Measurements from ENCODE around the gene ABRACL.
"Not testable (repeated sequence)": the region's sequence is repeated elsewhere in the genome, so short reads cannot be mapped to it uniquely, and the experiment has no call there.

ABRACL gene

DNA sequence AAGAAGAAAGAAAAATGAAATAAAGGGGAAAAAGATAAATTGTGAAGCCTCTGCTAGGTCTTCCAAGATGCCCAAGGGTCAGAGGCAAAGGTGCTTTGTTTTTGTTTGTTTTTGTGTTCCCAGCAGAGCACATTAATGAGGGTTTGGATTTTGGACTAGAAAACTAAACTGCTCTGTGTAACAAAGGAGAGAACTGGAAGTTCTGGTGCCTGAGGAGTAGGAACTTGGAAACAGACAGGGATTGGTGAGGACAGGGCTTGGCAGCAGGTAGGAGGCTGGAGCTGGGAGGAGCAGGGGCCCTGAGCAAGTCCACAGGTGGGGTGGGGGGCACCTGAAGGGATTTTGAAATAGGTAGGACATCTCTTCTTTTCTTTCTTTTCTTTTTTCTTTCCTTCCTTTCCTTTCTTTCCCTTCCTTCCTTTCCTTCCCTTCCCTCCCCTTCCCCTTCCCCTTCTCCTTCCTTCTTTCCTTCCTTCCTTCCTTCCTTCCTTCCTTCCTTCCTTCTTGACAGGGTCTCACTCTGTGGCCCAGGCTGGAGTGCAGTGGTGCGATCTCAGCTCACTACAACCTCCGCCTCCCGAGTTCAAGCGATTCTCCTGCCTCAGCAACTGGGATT lies 15.3 kb upstream of the ABRACL start:
- DNase-seq: no peak

DNA sequence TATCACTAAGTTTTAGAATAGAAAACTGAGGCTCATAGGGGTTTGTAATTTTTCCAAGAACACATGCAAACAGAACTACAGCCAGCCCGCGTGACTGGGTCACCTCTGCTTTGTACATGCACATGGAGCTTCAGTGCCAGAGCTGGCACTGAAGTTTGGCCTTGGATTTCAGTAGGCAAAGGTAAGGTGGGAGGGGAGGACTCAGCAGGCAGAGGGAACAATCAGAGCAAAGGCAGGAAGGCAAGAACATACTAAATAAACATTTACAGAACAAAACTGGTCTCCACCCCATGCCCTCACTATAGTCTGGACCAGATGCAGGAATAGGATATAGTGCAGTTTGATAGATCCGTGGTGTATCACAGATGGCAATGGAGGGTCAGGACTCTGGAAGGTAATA lies 13.6 kb upstream of the ABRACL start:
- DNase-seq: no peak

DNA sequence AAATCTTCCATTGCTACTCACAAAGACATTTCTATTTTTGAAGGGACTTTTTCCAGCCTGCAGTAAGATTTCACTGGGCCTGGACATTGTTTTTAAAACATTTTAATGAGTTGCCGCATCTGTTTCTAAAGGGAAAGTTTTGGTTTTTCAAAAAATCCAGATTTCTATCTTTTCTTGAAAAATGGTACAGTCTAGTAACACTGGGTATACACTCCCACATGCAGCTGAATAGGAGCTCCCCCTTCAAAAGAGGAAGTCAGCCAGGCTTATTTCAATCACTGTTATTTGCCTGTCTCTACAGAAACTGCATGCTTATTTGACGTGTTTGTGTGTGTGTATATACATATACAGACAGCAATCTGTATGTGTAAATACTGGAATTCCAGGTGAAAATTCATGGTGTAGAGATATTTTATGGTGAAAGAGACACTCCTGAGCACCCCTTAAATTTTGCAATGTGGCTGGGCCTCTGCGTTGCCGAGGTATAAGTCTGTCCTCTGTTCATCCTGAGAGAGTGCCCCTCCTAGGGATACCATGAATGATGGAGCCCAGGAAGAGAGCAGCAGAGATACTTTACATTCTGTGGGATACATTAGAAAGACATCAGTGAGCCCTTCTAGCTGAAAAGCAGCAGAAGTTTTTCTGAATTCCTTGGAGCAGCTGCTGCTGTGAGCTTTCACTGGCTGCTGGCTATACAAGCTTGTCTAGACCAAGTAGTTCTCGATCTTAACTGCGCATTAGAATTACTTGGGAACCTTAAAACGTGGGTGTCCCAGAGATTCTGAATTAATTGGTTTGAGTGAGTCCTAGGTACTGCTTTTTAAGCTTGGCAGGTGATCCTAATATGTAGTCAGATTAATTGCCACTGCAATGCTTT lies 12.0 kb upstream of the ABRACL start:
- no peak for DNase-seq

DNA sequence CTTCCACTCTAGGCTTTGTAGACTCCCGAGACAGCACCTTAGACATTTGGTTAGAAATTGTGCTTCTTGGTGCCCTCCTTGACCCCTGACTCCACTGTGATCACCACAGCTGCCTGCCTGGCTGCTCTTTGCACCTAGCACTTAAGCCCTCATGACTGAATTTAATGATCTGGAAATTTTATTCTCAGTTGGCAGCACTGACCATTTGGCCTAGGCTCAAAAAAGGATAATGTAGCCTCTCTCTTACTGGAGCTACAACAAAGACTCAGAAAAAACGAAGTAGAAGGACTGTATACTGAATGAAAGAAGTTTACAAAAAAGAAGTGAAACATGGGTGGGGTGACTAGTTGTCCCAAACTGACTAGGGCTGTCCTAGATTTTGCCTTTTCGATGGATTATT lies 11.3 kb upstream of the ABRACL start:
- DNase-seq: no peak

DNA sequence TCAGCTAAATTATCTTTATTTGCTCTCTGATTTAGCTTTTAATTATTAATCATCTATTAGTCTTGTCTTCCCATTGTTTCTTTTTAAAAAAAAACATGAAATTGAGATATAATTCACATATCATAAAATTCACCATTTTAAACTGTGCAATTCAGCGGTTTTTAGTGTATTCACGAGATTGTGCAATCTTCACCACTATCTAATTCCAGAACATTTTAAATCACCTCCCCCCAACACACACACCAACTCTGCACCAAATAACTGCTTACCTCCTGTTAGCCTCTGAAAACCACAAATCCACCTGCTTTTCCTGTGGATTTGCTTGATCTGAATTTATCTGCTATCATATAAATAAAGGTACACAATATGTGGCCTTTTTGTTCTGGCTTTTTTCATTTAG lies 8.8 kb upstream of the ABRACL start:
- no peak for DNase-seq

DNA sequence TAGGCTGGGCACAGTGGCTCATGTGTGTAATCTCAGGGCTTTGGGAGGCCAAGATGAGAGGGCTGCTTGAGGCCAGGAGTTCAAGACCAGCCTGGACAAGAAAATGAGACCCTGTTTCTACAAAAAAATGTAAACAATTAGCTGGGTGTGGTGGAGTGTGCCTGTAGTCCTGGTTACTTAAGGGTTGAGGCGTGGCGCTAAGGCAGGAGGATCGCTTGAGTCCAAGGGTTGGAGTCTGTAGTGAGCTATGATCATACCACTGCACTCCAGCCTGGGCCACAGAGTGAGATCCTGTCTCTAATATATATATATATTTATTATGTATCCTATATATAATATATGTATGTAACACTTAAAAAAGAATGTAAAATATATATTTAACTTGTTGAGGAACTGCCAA lies 7.9 kb upstream of the ABRACL start:
- no peak for DNase-seq

DNA sequence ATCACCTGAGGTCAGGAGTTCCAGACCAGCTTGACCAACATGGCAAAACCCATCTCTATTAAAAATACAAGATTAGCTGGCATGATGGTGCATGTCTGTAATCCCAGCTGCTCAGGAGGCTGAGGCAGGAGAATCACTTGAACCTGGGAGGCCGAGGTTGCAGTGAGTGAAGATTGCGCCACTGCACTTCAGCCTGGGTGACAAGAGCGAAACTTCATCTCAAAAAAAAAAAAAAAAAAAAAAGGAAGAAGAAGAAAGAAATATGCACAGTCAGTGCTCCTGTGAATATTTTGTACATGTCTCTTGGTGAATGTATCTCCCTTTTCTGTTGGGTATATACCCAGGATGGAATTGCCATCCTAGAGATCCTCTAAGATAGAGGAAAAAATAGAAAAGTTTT lies 3.1 kb upstream of the ABRACL start:
- not testable (repeated sequence) for DNase-seq

DNA sequence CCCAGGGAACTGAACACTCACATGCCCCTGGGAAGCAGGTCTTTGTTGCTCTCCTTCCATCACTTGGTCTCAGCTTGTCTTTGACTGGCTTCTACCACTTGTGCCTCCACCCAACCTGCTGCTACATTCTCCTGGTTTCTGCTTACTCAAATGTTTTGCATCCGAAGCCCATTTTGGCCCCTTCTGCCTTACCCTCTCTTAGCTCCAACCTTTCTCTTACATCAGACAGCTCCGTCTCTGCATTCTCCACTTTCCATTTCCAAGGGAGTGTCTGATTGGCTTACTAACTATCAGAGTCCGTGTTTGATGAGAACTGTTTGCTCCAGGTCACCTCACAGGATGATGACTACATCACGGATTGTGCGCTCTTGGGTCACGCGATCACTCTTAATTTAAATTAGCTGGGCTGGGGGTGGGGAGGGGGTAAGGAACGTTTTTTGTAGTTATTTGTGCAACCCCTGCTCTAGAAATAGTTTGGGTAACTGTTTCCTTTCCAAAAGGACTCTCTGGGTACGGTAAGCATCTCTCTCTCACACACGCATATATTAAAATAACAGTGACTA lies 844 bp upstream of the ABRACL start:
- peak; percentile 49 for DNase-seq

DNA sequence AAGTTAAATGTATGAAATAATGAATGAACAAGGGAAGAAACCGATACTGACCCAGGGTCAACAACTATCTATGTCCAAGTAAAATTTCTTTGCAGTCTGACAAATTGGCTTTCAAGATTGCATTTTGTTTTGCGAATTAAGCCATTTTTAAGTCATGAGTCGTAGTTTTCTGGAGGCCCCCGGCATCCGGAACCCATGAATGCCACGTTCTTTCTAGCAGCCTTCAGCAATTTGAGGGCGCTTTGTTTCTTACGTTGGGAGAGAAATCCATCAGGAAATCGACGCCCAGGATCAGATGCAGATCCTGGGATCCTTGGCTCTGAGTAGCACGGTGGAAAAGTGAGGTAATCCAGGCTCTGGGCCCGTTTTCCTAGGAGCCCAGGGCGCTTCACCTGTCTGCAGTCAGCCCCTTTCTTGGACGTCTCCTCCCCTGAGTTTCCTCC lies 309 bp upstream of the ABRACL start:
- no peak for DNase-seq

DNA sequence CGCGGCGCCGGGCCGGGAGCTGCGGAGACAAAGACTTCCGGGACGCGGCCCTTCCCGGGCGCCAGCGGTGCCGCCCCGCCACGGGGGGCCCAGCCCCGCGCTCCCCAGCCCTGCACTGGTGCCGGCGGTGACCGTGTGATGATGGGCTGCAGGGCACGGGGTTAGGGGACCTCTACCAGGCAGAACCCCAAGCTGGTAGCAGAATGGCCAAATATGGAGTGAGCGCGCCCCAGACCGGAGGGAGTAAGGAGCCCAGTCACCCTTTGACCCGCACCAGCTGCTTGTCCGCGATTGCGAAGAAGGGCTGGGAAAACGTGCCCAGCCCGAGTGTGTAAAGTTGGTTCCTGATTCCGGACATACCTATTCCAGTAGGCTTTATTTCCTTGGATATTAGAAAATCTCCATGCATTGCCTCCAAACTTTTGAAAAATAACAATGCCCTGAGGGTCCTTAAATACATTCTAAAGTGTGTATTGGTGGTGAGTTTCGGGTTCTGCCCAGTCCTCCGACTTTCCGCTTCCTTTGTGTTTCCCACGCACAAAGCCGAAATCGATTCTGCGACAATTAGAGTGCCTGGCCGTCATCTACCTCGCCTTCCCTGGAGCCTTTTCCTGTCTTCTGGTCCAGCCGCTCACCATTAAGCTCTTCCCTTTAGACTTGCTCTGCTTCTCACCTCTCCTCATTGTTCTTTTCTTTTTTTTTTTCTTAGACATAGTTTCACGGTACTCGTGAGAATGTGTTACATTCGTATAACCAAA lies 1.1 kb downstream of the ABRACL start:
- no peak for DNase-seq

DNA sequence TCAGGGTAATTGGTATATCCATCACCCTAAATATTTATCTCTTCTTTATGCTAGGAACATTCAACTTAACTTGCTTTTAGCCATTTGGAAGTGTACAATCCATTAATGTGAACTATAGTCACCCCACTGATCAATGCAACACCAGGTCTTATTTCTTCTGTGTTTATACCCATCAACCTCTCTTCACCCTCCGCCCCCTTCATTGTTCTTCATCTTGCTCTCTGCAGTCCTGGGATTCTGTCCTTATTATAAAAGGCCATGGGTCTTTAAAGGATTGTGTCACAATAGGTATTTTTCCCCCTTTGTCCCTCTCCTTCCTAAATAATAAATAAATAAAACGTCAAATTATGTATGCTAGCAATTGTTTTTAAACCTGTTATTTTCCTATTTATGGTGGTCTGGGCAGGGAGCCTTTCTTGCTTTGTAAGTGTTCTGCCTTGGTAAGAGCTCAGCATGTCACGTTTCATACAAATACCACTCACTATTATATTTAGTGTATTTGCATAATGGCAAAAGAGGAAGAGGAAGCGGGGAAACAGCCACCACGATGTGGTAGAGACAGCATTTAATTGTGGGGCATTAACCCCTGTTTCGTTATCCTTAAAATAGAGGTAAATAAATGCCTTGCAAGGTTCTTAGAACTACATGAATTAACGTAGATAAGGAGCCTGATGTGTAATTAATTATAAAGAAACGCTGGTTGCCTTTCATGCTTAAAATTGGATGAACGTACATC lies 1.9 kb downstream of the ABRACL start:
- peak; percentile 40 for DNase-seq

DNA sequence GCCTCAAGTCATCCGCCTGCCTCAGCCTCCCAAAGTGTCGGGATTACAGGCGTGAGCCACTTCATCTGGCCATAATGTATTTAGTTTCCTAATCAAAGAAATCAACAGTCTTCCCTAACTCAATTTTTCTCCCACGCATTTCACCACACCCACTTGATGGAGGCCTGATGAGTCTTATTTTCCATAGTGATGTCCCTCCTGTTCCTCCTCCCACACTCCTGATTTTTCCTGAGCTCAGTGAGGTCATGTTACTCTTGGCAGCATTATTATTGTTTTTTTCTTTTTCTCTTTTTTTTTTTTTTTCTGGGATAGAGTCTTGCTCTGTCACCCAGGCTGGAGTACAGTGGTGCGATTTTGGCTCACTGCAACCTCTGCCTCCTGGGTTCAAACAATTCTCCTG lies 8.9 kb downstream of the ABRACL start:
- no peak for DNase-seq

DNA sequence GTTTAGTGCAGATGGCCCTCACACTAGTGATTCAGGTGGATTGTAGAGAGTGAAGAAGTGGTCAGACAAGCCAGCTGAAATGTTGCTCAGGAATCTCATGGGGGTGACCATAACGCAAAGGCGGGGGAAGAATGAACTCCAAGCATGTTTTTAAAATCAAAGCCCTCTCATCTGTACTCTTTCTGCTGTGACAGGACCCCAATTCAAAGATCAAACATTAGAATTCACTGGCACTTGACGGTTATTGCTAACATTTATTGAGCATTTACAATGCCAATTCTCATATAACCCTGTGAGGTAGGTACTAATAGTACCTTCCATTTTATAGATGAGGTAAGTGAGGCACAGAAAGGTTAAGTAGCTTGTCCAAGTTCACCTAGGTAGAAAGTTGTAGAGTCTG lies 15.7 kb downstream of the ABRACL start:
- DNase-seq: no peak

DNA sequence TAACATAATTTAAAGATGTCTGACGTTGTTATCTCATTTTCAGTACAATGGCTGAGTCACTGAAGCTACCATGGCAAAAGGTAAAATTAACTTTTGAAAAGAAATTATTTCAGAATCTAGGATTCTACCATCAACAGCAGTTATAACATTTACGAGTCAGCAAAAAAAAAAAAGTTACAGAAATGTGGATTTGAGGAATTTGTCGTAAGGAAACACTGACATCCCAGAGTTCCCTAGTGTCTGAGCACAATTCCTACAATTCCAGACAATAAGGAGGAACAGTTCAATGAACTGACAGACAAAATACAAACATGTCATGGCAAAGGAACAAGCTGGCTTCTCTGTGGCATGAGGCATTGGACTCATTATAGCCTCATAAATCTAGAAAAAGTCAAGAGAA lies 19.1 kb downstream of the ABRACL start:
- DNase-seq: no peak

DNA sequence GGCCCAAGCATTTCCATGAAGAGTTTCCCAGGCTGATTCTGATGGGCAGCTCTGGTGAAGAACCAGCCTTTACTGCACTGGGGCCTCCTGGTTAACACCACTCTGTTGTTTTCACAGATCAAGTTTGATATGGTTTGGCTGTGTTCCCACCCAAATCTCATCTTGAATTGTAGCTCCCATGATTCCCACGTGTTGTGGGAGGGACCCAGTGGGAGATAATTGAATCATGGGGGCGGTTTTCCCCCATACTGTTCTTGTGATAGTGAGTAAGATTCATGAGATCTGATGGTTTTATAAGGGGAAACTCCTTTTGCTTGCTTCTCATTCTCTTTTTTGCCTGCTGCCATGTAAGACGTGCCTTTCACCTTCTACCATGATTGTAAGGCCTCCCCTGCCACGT lies 20.4 kb downstream of the ABRACL start:
- DNase-seq: not testable (repeated sequence)

DNA sequence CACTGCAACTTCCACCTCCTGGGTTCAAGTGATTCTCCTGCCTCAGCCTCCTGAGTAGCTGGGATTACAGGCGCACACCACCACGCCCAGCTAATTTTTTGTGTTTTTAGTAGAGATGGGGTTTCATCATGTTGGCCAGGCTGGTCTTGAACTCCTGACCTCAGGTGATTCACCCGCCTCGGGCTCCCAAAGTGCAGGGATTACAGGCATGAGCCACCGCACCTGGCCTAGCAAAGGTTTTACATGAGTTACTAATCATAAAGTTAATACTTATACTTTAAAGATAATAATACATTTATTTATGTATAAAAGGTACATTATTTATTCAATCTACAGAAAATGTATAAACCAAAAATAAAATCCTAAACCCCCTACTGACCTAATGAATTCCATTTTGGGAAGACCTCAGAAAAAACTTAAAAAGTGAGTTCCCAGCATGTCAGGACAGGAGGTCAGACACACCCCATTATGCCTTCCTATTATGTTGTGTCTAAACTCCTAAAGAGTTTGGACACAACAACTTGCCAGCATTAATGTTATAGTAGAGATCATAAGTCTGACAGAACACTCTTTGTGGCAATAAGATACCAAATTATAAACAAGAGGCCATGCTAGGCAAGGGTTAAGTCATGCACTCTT lies 21.7 kb downstream of the ABRACL start:
- not testable (repeated sequence) for DNase-seq

DNA sequence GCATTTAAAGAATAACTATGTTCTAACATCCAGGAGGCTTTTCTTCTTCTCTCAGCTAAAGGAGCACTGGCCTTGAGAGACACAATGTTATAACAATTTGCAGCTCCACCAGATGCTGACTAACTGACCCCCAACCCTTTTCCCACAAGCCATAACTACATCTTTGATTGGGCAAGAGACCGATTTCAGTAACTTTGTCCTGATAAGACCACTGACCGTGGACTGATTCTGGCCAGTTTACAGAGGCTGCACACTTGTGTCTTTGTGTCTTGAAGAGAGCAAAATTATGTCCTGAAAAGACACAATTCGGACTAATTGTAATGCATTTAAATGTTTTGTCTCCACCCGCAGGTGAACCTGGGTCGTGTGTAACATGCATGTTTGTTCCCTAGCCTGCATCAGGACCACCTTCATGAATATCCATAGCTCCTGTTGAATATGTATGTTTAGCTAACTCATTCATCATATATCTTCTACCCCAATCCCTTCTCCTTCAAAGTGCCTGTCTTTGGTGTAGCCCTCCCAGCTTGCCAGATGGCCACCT lies 22.3 kb downstream of the ABRACL start:
- DNase-seq: no peak

DNA sequence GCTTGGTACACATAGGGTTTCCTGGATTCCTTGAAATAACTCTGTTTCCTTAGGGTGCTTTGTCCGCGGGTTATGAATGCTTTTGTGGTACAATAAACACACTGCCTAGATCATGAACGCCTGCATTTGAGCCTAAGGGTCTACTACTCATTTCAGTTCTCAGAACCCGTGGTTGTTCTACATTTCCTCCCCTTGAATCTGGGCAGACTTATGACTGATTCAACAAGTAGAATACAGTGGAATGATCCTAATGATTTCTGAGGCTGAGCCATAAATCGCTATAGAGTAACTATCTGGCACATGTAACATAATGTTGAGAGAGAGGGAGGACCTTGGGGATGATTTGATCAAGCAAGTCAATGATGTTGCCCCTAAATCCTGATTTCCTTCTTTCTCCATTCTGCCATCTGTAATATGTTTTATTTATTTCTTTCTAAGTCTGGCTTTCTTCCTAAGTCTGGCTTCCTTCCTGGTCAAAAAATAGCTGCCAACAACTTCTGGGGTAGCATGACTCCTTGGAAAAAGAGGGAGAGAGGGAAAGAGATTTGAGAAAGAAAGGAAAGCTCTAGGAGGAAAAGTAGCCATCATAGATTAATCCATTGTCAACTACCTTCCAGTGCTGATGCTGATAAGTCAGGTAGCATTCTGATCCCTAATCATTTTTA lies 23.0 kb downstream of the ABRACL start:
- DNase-seq: no peak

DNA sequence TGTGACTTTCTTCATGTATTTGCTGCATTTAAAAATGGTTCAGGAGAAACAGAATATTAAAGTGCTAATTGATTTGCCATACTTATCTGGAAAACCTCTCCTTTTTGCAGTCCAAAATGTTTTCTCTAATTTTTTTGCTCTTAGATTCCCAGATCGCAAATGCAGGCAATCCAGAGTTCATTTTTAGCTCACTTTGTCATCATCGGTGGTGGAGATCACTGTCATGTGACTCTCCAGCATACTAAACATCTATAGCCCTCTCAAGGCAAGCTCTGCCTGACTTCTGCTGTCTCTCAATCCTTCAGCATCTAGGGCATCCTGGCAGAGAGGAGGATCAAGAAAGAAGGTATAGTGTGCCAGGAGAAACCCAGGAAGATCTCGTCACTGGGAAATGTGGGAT lies 24.8 kb downstream of the ABRACL start:
- no peak for DNase-seq

DNA sequence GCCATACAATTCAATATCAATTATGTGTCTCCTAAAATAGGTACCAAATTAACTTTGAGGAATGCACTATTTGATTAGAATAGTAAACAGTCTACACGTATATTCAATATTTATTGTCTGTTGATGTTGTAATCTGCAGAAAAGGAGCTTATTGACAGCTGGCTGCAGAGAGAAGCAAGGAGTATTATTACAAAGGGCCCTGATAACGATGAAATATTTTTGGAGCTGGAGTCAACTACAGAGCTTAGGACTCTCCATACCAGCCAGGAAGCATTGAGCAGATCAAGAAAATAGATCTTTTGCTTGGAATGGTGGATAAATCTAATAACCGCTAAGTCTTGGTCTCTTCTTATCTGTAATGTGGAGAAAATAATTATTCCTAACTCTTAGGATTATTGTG lies 25.5 kb downstream of the ABRACL start:
- no peak for DNase-seq

DNA sequence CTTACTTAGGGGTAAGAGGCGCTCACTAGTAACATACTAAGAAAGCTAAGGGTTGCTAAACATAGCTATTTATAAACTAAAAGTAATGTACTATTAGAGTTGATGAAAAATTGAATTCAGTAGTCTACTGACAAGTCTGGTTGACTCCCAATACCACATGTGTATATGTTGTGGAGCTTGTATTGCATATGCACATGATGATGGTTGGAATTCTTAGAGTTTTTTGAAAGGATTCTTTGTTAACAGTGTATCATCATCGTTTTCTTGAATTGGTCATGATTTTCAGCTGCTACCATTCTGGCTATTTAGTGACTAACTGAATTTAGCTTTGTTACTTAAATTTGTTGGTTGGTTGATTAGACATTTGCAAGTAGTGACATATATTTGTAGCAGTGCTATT lies 27.2 kb downstream of the ABRACL start:
- DNase-seq: no peak
